Neural crest cell (in vitro differentiated cells): ENCODE measurements around the gene ITGB7. TPM values are rescaled to one million over a fixed set of nuclear protein-coding genes. Genes with fewer than 3 reads are reported as not detected.
"Not testable (repeated sequence)": the region's sequence is repeated elsewhere in the genome, so short reads cannot be mapped to it uniquely, and the experiment has no call there.

Source experiments
- DNase-seq: peaks from one replicate; pipeline ENCODE4 v3.0.0; 2021; ENCODE audit warnings: low read depth, mixed read lengths, low spot score
- H3K27ac Mint-ChIP-seq: one replicate; pipeline ENCODE4 v1.8.0; 2021; ENCODE audit warnings: mild to moderate bottlenecking, mixed read lengths; ENCODE audit not compliant: unreplicated experiment
- H3K27me3 Mint-ChIP-seq: 2 replicates; pipeline ENCODE4 v1.8.0; 2021; ENCODE audit warnings: low read depth, mild to moderate bottlenecking, mixed read lengths
- H3K36me3 Mint-ChIP-seq: 2 replicates; pipeline ENCODE4 v1.8.0; 2021; ENCODE audit warnings: low read depth, mild to moderate bottlenecking, mixed read lengths
- H3K4me1 Mint-ChIP-seq: 2 replicates; pipeline ENCODE4 v1.8.0; 2021; ENCODE audit warnings: mixed read lengths
- H3K4me3 Mint-ChIP-seq: one replicate; pipeline ENCODE4 v1.8.0; 2021; ENCODE audit warnings: mild to moderate bottlenecking, mixed read lengths
- H3K9me3 Mint-ChIP-seq: 2 replicates; pipeline ENCODE4 v1.8.0; 2021; ENCODE audit warnings: mixed read lengths
- CTCF ChIP-seq: fragments of 200-600 bp; sonication (generic); conservative IDR thresholded peaks from 2 replicates; pipeline ENCODE4 v1.5.0; 2021; ENCODE audit warnings: antibody characterized with exemption, mild to moderate bottlenecking
- total RNA-seq: library from RNA; stranded (reverse); gene quantifications from 2 replicates; pipeline ENCODE4 v1.2.1, GENCODE V29; 2021

The ITGB7 gene
- total RNA-seq, 1 donor from 2014 or later, result not detected

DNA sequence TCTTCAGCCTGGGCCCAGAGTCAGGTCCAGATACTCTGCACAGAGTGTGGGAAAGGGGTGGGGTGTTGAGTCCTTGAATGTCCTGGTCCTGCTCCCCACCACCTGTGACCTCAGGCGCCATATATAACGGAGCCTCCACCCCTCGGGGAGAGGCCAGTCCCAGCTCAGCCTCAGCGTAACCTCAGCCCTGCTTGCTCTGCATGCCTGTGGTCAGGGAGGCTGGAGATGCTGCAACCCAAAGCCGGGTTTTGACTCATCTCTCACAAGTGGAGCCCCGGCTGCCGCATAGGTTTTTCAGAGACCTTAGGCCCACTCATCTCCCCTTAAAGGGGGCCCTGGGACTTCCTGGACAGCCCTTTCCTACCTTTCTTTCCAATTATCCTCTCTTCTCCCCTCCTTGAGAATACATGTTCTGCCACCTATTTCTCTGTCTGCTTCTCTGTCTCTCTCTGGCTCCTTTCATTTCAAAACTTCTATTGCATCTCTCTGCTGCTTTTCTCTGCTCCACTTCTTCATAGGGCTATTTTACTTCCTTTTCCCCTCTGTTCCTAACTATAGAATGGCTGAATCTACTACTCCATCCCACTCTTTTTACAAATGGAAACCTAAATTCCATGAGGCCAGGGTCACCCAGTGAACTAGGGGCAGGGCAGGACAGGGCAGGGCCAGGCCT is 1.2 kb downstream of the ITGB7 start:
- DNase-seq, result no peak
- Mint-ChIP-seq H3K27ac (no peak overlapping the region), H3K9me3 (no peaks in the 10 kb centered on the region), H3K27me3 (peaks cover 12% of the 10 kb centered on the region), H3K4me3 (no peak overlapping the region), H3K36me3 (no peaks in the 10 kb centered on the region), H3K4me1 (peaks cover 17% of the 10 kb centered on the region)
- TF ChIP-seq CTCF, result no peak

GRCh38 chr12:53204351-53204750 is 2.7 kb downstream of the ITGB7 start:
- H3K27ac Mint-ChIP-seq, result no peak overlapping the region
- H3K4me1 Mint-ChIP-seq, result peaks cover 17% of the 10 kb centered on the region
- H3K27me3 Mint-ChIP-seq, result peaks cover 18% of the 10 kb centered on the region
- no peak for DNase-seq
- H3K36me3 Mint-ChIP-seq, result no peaks in the 10 kb centered on the region
- H3K4me3 Mint-ChIP-seq, result no peak overlapping the region
- H3K9me3 Mint-ChIP-seq, result no peaks in the 10 kb centered on the region
- no peak for TF ChIP-seq CTCF

- DNase-seq, H3K4me1 Mint-ChIP-seq, H3K9me3 Mint-ChIP-seq, H3K4me3 Mint-ChIP-seq, H3K27ac Mint-ChIP-seq, H3K36me3 Mint-ChIP-seq: not testable (repeated sequence)
- peaks cover 33% of the 10 kb centered on the region for H3K27me3 Mint-ChIP-seq
Measured at GRCh38 chr12:53202316-53202715, 4.7 kb downstream of the ITGB7 start.

GRCh38 chr12:53201639-53202038 is 5.4 kb downstream of the ITGB7 start:
- no peak for TF ChIP-seq CTCF
- Mint-ChIP-seq H3K4me3 (no peak overlapping the region), H3K36me3 (no peaks in the 10 kb centered on the region), H3K27ac (no peak overlapping the region), H3K27me3 (peaks cover 36% of the 10 kb centered on the region), H3K9me3 (no peaks in the 10 kb centered on the region), H3K4me1 (peaks cover 10% of the 10 kb centered on the region)
- no peak for DNase-seq

DNA sequence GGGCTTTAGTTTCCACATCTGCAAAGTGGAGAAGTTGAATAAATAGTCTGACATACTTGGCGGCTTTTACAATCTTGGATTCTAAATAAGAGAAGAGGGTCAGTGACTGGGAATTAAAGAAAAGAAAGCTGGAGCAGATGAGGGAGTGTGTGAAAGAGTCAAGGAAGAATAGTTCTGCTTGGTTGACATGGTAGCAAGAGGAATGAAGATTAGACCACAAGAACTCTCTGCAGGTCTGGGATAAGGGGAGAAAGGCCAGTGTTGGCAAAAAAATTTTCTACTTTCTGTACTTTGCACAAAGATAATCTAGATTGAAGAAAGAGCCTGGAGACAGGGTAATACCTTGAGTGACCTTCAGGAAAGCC is 5.9 kb downstream of the ITGB7 start:
- H3K27ac Mint-ChIP-seq, result no peak overlapping the region
- peaks cover 10% of the 10 kb centered on the region for H3K4me1 Mint-ChIP-seq
- TF ChIP-seq CTCF, result no peak
- H3K27me3 Mint-ChIP-seq, result peaks cover 40% of the 10 kb centered on the region
- H3K4me3 Mint-ChIP-seq, result no peak overlapping the region
- no peaks in the 10 kb centered on the region for H3K9me3 Mint-ChIP-seq
- no peak for DNase-seq
- H3K36me3 Mint-ChIP-seq, result no peaks in the 10 kb centered on the region

DNA sequence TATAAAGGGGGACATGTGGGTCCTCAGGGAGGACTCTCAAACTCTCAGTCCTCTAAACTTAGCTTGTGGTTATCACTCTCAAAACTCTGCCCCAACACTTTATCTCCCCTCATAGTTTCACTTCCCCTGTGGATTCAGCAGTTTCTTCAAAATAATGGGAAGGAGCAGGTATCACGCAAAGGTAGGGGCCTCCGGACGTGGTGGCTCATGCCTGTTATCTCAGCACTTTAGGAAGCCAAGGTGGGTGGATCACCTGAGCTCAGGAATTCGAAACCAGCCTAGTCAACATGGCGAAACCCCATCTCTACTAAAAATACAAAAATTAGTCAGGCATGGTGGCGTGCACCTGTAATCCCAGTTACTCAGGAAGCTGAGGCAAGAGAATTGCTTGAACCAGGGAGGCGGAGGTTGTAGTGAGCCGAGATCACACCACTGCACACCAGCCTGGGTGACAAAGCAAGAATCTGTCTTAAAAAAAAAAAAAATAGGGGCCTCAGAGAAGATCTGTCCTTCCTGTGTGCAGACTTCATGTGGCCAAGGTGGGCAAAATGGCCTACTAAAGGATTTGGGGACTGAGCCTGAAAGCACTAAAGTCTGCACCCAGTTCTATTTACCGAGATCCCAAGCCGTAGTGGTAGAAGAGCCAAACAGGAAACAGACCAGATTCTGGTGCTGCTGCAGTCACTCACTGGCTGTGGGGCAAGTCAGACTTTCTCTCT is 6.4 kb downstream of the ITGB7 start:
- Mint-ChIP-seq H3K4me1 (peaks cover 10% of the 10 kb centered on the region), H3K9me3 (no peaks in the 10 kb centered on the region), H3K4me3 (no peak overlapping the region), H3K27me3 (peaks cover 45% of the 10 kb centered on the region), H3K36me3 (no peaks in the 10 kb centered on the region), H3K27ac (no peak overlapping the region)
- no peak for DNase-seq
- TF ChIP-seq CTCF, result no peak
